Glutamatergic neuron (in vitro differentiated cells): Measurements from ENCODE around the gene CHST13. TPM values are rescaled to one million over a fixed set of nuclear protein-coding genes. Genes with fewer than 3 reads are reported as not detected.

Experiments used
- DNase-seq: peaks from one replicate; pipeline ENCODE4 v3.0.0; 2022
- H3K27ac Mint-ChIP-seq: one replicate; pipeline ENCODE4 v1.8.0; 2020; ENCODE audit warnings: mild to moderate bottlenecking, mixed read lengths, inconsistent platforms; ENCODE audit not compliant: unreplicated experiment
- H3K27me3 Mint-ChIP-seq: one replicate; pipeline ENCODE4 v1.8.0; 2020; ENCODE audit warnings: mild to moderate bottlenecking, moderate library complexity, mixed read lengths, inconsistent platforms; ENCODE audit not compliant: unreplicated experiment
- H3K36me3 Mint-ChIP-seq: one replicate; pipeline ENCODE4 v1.8.0; 2020; ENCODE audit warnings: mild to moderate bottlenecking, mixed read lengths, inconsistent platforms; ENCODE audit not compliant: unreplicated experiment
- H3K4me1 Mint-ChIP-seq: one replicate; pipeline ENCODE4 v1.8.0; 2020; ENCODE audit warnings: mild to moderate bottlenecking, low read depth, mixed read lengths, inconsistent platforms; ENCODE audit not compliant: unreplicated experiment
- H3K4me3 Mint-ChIP-seq: one replicate; pipeline ENCODE4 v1.8.0; 2020; ENCODE audit warnings: mild to moderate bottlenecking, mixed read lengths, inconsistent platforms; ENCODE audit not compliant: unreplicated experiment
- H3K9me3 Mint-ChIP-seq: one replicate; pipeline ENCODE4 v1.8.0; 2020; ENCODE audit warnings: mild to moderate bottlenecking, moderate library complexity, mixed read lengths, inconsistent platforms; ENCODE audit not compliant: unreplicated experiment
- CTCF ChIP-seq: fragments of 200-600 bp; sonication (generic); IDR thresholded peaks from one replicate; pipeline ENCODE4 v1.5.0; 2021; ENCODE audit not compliant: partially characterized antibody, unreplicated experiment
- total RNA-seq: library from RNA; stranded (reverse); fragmentation: NEBNext Ultra II Directional; extraction: Animal tissue kit (Norgen Biotek cat#: 25700); gene quantifications from one replicate; pipeline ENCODE4 v1.2.1, GENCODE V29; 2021; ENCODE audit not compliant: unreplicated experiment

CHST13 gene
- total RNA-seq, 1 donor from 2014 or later = not detected

DNA sequence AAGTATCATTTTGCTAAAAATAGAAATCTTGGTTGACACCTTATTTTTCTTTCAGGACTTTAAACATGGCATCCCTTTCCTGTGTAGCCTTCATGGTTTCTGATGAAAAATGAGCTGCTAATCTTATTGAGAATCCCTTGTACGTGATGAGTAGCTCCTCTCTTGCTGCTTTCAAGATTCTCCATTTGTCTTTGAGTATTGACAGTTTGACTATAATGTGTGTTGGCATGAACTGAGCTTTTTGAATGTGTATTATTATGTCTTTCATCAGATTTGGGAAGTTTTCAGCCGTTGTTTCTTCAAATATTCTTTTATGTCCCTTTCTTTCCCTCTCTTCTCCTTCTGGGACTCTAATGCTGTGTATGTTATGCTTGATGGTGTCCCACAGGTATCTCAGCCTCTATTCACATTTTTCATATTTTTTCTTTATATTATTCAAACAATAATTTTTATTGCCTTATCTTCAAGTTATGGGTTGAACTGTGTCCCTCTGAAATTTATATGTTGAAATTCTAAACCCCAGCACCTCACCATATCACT is 38.9 kb downstream of the CHST13 start:
- H3K27me3 Mint-ChIP-seq = no peaks in the 10 kb centered on the region
- H3K27ac Mint-ChIP-seq = no peak overlapping the region
- peaks cover 7% of the 10 kb centered on the region for H3K36me3 Mint-ChIP-seq
- peaks cover 3% of the 10 kb centered on the region for H3K9me3 Mint-ChIP-seq
- H3K4me1 Mint-ChIP-seq = no peaks in the 10 kb centered on the region
- DNase-seq = no peak
- no peak for TF ChIP-seq CTCF
- no peak overlapping the region for H3K4me3 Mint-ChIP-seq

- peaks cover 4% of the 10 kb centered on the region for H3K9me3 Mint-ChIP-seq
- peak; percentile 8 for DNase-seq
- no peak for TF ChIP-seq CTCF
- H3K4me3 Mint-ChIP-seq = no peak overlapping the region
- H3K4me1 Mint-ChIP-seq = no peaks in the 10 kb centered on the region
- H3K27ac Mint-ChIP-seq = no peak overlapping the region
- peaks cover 3% of the 10 kb centered on the region for H3K36me3 Mint-ChIP-seq
- H3K27me3 Mint-ChIP-seq = peaks cover 2% of the 10 kb centered on the region
These were observed 43.9 kb downstream of the CHST13 start for GRCh38 chr3:126567696-126568438.

DNA sequence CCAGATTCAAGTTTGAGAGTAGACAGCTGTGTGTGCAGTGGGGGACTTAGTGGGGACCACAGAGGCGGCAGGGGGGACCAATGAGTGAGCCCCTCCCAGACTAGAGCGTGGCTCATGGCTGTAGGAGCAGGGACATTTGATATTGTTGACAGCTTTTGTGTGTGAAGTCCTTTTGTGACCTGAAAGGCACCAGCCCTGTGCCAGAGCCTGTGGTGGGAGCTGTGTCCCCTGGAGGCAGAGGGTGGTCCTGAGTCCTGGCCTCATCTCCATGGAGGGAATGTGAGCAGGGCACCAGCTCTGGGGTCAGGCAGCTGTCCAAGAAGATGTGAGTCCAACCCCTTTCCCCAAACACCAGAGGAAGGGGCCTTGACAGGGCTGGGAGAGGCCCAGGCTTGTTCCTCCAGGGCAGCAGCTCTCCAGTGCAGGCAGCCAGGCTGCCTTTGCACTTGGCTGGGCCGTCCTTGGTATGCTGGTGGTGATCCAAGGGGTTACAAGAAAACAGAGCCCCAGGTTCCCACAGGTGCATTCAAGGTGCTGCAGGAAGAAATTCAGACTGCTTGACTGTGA is 44.9 kb downstream of the CHST13 start:
- TF ChIP-seq CTCF = no peak
- Mint-ChIP-seq H3K27ac (no peak overlapping the region), H3K36me3 (no peaks in the 10 kb centered on the region), H3K4me3 (no peak overlapping the region), H3K4me1 (peaks cover 3% of the 10 kb centered on the region), H3K27me3 (peaks cover 2% of the 10 kb centered on the region), H3K9me3 (peaks cover 4% of the 10 kb centered on the region)
- no peak for DNase-seq

DNA sequence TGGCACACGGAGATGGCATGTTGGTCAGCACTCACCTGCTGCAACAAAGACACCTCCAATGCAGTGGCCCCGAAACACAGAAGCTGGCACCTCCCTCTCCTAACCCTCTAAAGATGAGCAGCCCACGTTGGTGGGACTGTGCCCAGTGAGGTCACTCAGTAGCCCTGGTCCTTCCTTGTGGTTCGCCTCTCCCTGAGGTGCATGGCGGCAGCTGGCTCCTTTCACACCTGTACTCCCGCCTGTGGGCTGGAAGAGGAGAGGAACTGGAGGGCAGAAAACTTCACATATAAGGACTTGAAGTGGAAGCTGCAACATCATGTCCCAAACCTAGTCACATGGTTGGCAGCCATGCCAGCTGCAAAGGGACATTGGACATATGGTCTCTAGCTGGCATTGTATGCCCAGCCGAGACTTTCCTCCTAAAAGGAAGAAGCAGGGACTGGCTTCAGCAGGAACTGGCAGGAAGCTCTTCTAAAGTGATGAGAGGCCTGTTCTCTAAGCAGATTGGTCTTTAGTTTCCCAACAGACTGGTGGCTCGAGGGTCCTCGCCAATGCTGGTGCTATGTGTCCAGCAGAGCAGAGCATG is 45.5 kb downstream of the CHST13 start:
- Mint-ChIP-seq H3K9me3 (peaks cover 4% of the 10 kb centered on the region), H3K4me1 (peaks cover 3% of the 10 kb centered on the region), H3K36me3 (no peaks in the 10 kb centered on the region), H3K4me3 (no peak overlapping the region), H3K27ac (no peak overlapping the region), H3K27me3 (peaks cover 2% of the 10 kb centered on the region)
- TF ChIP-seq CTCF = no peak
- no peak for DNase-seq

- H3K9me3 Mint-ChIP-seq = peaks cover 4% of the 10 kb centered on the region
- peaks cover 3% of the 10 kb centered on the region for H3K4me1 Mint-ChIP-seq
- H3K36me3 Mint-ChIP-seq = no peaks in the 10 kb centered on the region
- no peak overlapping the region for H3K27ac Mint-ChIP-seq
- TF ChIP-seq CTCF = no peak
- peaks cover 2% of the 10 kb centered on the region for H3K27me3 Mint-ChIP-seq
- no peak for DNase-seq
- no peak overlapping the region for H3K4me3 Mint-ChIP-seq
These were observed 46.2 kb downstream of the CHST13 start for GRCh38 chr3:126570103-126570541.
